GM19240 (cell line): ENCODE measurements around the gene PCIF1.
"Not testable (repeated sequence)": the region's sequence is repeated elsewhere in the genome, so short reads cannot be mapped to it uniquely, and the experiment has no call there.

Experiments used
- DNase-seq: peaks from one replicate; pipeline ENCODE4 v3.0.0; 2011; ENCODE audit warnings: low spot score; ENCODE audit not compliant: insufficient read length

PCIF1 gene

DNA sequence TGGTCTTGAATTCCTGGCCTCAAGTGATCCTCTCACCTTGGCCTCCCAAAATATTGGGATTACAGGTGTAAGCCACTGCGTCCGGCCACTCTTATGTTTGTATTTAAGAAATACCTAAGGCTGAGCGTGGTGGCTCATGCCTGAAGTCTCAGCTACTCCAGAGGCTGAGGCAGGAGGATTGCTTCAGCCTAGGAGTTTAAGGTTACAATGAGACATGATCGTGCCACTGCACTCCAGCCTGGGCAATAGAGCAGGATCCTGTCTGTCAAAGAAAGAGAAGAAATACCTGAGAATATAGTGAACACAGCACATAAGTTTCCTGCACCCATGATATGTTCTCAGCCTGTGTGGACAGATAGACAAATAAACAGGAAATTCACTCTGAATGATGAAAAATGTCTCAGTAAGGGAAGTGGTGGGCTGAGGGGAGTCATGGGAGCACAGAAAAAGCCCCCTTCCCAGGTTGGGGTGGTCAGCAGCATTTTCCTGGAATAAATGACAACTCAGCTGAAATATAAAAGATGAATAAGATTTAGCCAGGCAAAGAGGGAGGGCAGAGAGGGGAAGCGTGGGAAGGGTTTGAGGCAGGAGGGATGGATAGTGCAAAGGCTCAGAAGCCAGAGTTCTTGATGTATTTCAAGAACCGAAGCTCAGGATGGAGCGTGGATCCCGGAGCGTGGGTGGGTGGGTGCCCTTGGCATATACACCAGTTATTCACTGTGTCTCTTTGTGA is 60.4 kb downstream of the PCIF1 start:
- no peak for DNase-seq

DNA sequence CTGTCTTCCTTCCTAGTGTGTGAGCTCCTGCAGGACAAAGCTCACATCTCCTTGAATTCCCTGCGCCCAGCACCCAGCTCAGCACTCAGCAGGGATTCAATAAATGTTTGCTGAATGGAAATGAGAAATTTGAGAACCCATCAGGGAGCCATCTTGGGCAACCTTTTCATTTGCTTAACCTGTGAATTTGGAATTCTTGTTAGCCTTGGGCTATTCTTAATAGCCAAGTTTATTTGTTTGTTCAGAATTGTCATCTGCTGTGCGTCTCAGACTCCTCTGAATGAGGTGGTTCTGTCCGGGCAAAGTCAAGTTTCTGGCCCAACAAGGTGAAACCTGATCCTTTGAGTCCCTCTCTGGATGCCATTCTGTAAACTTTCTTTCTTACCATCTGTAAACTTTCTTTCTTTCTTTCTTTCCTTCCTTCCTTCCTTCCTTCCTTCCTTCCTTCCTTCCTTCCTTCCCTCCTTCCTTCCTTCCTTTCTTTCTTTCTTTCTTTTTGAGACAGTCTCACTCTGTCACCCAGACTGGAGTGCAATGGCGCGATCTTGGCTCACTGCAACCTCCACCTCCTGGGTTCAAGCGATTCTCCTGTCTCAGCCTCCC is 61.1 kb downstream of the PCIF1 start:
- not testable (repeated sequence) for DNase-seq

DNA sequence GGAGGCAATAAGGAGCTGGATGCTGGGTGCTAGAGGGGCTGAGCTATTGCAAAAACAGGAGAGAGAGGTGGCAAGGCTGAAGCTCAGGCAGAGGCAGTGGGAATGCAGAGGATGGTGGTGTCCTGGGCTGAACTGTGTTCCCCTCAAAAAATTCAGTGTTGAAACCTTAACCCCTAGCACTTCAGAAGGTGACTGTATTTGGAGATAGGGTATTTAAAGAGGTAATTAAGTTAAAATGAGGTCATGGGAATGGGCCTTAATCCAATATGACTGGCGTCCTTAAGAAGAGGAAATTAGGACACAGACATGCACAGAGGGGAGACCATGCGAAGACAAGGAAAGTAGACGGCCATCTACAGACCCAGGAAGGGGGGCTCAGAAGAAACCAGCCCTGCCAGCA is 62.7 kb downstream of the PCIF1 start:
- DNase-seq, result no peak
